ENCODE data around the gene CYB5B.

Gene CYB5B

DNA sequence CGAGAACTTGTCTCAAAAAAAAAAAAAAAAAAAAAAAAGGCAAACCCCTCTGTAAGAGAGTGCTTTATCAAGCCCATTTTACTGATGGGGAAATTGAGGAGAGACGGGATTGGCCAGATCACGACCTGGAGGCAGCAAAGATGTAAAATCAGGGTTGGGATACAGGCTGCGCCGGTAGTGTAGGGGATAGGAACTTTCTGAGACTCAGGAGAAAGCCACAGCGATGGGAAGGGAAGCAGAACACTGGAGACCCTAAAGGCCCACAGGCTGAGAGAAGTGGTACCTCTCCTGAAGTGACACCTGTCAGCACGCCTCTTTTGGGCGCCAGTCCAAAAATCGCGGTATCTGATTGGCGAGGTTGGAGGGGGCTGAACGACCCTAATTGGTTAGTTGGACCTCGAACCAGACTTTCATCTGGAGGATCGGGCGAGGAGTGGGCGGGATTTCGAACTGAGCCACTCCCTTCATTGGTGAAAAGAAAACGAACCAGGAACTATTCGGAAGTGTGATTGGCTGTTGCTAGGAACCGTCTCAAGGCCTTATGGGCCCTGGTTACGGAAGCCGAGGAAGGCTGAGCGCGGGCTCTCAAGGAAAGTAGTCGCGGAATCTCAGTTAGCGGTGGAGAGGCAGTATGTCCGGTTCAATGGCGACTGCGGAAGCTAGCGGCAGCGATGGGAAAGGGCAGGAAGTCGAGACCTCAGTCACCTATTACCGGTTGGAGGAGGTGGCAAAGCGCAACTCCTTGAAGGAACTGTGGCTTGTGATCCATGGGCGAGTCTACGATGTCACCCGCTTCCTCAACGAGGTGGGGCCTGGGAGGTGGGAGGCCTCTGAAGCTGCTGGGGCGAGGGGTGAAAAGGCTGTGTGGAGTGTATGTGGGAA lies at the start of gene CYB5B:
Gene CYB5B (plus strand): TSS at position 567 of the 882 bp plus-strand sequence. CDS start 65 bp downstream, at position 632.
- peak; percentile 96 for DNase-seq (ENCODE audit: low read depth, low spot score)

DNA sequence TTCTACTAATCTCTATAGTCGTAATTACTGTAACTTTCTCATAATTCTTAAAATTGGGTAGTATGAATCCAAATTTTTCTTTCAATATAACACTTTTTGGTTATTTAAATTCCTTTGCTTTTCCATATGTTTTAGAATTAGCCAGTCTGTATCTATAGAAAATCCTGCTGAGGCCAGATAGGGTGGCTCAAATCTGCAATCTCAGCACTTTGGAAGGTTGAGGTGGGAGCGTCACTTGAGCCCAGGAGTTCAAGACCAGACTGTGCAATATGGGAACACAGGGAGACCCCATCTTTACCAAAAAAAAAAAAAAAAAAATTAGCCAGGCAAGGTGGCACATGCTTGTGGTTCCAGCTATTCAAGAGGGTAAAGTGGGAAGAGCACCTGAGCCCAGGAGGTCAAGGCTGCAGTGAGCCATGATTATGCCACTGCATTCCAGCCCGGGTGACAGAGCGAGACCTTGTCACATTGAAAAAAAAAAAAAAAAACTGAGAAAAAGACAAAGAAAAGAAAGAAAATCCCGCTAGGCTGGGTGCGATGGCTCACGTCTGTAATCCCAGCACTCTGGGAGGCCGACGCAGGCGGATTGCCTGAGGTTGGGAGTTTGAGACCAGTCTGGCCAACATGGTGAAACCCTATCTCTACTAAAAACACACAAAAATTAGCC lies 47.9 kb upstream of the CYB5B start:
- no peak for DNase-seq (ENCODE audit: low read depth, low spot score)

- DNase-seq (ENCODE audit: low read depth, low spot score) = no peak
These were observed 46.4 kb upstream of the CYB5B start for GRCh38 chr16:69378036-69378435.

DNA sequence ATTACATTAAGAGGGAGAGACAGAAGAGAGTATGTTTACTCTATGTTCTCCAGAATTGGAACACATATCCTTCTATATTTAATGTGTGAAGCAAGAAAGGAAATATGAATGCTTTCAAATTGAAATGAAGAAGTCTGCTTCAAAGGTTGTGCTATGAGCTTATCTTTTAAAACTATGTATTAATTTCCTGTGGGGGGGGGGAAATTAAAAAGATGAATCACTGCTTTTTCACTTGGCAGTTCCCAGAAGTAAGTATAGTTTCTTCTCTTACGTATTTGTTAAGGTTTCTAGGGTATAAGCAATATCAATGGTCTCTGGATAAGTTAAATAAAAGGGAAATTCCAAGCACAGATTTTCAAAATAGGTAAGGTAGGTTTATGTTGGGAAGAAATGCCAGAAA lies 45.7 kb upstream of the CYB5B start:
- no peak for DNase-seq (ENCODE audit: low read depth, low spot score)

DNA sequence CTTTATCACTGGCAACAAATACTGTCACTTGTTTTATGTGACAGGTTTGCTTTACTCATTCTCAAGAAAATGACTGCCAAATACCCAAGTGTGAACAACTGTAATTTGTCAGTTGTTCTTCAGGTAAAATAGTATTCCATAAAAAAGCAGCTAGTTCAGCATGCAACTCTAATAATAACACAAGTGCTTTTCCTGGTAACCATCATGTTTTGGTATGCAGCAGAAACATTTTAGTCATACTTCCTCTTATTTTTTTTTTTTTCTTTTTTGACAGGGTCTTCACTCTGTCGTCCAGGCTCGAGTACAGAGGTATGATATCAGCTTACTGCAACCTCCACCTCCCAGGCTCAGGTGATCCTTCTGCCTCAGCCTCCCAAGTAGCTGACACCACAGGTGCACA lies 43.2 kb upstream of the CYB5B start:
- no peak for DNase-seq (ENCODE audit: low read depth, low spot score)

DNA sequence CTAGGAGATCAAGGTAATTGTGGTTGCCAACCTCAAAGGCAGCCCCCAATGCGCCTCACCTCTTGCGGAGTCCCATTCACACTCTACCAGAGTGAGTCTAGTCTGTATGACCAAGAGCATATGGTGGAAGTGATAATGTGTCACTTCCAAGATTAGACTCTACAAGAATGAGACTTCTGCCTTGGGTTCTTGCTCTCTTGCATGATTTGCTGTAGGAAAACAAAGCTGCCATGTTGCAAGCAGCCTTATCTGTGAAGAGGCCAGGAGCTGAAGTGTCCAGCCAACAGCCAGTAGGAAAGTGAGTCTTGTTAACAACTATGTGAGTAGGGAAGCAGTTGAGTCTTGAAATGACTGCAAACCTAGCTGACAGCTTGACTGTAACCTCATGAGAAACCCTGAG lies 42.0 kb upstream of the CYB5B start:
- no peak for DNase-seq (ENCODE audit: low read depth, low spot score)

DNA sequence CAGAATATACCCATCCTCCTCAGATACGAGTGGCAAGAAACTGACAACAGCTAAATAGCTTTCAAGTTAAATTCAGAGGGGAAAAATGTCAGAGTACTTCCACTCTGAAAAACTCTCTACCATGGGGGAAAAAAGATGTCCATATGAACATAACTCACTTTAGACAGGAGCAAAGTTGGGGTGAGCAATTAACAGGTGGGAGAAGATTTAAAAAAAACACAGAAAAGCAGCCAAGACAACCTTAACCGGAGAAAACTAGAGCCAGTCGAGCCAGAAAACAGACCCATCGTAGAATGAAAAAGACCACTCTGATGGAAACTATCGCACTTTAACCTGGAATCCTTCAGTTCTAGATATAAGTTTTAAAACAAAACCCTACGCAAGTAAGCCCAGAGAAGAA lies 39.4 kb upstream of the CYB5B start:
- no peak for DNase-seq (ENCODE audit: low read depth, low spot score)

GRCh38 chr16:69386596-69386995 lies 37.8 kb upstream of the CYB5B start:
- no peak for DNase-seq (ENCODE audit: low read depth, low spot score)

DNA sequence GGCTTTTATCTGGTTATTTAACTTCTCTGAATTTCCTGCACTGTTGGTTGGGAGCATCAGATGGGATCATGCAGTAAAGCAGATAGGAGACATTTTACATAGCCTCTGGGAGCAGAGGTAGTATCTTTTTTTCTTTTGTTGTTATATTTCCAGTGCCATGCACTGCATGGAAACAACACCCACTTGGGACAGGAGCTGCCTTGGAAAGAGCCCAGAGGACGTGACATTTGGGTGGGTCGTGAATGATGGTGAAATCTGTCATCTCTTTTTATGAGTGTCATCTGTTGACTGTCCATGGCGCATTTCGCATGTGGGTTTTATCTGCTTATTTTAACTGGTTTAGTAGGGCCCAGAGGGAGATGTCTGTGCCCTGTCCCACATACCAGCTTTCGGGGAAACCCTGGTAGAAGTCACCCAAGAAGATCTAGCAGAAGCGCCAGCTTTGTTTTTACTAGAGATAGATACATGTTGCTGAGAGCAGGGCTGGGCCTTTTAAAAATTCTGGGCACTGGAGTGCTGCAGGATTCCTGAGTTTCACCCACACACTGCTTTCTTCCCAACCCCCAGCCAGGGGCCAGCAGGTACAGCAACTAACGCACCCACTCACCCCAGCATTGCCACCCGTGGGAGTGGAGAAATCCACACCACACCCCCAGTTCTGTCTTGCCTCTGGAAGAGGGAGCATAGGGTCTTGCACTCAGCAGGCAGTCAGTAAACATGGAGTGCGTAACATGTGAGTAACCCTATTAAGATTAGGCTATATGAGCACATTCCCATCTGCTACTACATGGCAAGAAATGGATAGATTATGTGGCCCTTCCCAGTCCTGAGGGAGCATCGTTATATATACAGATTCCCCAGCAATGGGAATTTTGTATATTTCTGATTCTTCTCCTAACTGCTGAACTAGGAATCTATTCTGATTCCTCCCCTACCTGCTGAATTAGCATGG lies 30.2 kb upstream of the CYB5B start:
- DNase-seq (ENCODE audit: low read depth, low spot score) = no peak

DNA sequence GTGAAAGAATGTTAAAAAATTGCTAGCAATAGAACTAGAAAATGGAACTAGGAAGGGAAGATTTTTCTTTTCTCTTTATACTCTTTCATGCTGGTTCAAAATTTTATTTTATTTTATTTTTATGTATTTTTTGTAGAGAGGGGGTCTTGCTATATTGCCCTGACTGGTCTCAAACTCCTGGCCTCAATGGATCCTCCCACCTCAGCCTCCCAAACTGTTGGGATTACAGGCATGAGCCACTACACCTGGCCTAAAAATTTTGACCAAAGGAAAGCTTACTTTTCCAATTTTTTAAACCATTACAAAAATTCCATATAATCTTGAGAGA lies 28.6 kb upstream of the CYB5B start:
- DNase-seq (ENCODE audit: low read depth, low spot score) = no peak

DNA sequence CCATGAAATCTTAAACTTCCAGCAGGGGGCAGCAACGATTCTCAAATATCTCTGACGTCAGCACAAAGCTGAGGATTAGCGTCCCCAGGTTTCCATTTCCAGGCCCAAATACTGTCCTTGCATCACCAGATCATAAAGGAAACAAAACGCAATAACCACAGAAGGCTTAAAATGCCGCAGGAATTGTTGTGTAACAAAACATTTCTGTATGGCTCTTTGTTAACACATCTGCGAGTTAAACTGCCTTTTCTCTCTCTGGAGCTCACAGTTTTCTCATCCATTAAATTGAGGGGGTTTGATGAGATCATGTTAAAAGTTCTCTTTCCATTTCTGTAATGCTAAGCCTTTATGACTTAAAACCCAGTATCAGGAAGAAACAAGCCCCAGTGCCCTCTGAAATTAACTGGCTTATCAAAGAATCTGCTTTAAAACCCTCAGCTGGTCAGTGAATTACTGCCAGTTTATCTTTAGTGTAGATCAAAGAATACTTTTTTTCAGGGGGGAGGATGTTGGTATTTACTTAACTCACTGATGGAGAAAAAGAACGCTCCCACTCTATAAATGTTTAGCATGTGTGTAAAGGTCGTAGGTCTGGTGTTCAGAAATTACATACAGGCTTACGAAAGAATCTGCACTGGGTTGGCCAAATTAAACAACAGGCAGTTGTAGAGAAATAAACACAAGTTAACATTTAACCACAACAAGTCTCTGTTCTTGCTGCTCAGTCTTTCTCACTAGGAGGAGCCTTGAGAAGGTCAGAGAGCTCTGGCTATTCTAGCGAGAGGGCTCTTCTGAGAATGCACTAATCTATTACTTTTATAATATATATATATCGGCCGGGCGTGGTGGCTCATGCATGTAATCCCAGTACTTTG lies 28.0 kb upstream of the CYB5B start:
- DNase-seq (ENCODE audit: low read depth, low spot score) = peak; percentile 42

- DNase-seq (ENCODE audit: low read depth, low spot score) = no peak
These were observed 26.4 kb upstream of the CYB5B start for GRCh38 chr16:69397821-69398521.

- DNase-seq (ENCODE audit: low read depth, low spot score) = no peak
These were observed 25.1 kb upstream of the CYB5B start for GRCh38 chr16:69399361-69399760.

DNA sequence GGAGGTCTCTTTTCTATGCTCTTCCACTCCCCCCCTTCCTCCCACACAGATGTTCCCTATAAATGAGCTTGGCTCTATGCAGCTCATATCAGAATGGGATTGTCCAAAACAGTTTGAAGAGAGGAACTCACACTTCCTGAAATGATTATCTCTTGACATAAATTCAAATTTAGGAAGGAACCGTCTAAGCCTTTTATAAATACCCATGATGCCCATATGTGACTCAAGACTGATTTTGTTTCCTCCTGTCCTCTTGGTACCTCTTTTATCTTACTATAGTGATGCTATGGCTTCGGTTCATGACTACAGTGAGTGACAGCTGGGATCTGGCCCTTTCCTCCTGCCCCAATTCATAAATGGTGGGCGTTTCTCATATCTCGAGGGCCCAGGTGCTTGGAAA lies 22.0 kb upstream of the CYB5B start:
- no peak for DNase-seq (ENCODE audit: low read depth, low spot score)

DNA sequence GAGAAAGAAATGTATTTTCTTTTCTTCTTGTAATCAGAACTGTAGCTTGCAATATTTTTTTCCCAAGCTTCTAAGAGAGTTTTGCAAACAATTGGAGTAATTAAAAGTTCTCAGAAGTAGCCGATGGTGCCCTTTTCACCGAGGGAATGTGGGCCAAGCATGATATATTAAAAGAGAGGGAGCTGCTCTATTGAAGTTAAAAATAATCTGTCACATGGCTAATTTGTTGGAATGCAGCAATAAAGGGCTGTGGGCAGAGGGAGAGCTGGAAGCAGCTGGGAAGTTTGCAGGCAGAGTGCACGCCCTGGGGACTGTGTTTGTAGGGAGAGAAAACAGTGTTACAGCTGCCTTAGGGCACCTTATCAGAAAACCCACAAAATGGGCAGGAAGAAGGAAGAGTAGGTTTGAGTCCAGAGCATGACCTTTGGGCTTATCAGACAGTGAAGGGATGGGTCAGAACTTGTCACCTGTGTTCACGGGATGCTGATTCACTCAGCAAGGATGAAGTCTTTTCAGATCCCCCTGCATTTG lies 20.1 kb upstream of the CYB5B start:
- no peak for DNase-seq (ENCODE audit: low read depth, low spot score)

DNA sequence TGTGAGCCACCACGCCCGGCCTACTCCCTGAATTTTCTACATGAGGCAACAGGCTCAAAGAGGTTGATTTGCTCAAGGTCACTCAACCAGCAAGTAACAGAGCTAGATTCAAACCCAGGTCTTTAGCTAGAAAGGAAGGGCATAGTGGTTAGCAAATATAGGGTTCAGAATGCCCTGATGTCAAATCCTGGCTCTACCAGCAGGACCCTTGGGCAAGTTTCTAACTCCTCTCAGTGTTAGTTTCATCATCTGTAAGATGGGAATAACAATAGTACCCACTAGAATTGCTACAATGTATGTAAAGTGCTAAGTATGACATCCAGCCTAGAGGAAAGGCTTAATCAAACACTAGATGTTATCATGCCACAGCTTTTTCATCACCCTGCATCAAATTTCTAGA lies 19.1 kb upstream of the CYB5B start:
- DNase-seq (ENCODE audit: low read depth, low spot score) = no peak

DNA sequence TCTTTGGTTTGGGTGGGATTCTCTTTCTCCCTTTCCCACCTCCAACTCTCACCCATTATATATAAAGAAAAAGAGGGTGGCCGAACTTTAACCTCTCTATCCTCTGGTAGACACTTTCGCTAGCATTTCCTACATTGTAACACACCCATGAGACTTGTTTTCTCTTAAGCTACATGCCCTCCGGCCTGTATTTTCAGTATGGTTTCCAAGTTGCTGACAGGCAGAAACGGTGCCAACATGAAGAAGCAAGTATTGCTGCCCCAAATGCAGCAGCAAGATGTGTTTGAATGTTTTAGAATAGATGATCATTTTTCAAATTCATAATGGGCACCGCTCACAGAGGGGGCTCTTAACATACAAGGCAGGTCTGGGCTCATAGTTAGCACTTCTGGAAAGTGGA lies 18.7 kb upstream of the CYB5B start:
- no peak for DNase-seq (ENCODE audit: low read depth, low spot score)

GRCh38 chr16:69406780-69407331 lies 17.6 kb upstream of the CYB5B start:
- DNase-seq (ENCODE audit: low read depth, low spot score) = no peak

GRCh38 chr16:69407702-69408323 lies 16.6 kb upstream of the CYB5B start:
- no peak for DNase-seq (ENCODE audit: low read depth, low spot score)
